Spleen (tissue), 7 donors: ENCODE data around the gene PSMD5.

Source experiments
- POLR2A ChIP-seq, 3 donors: fragments of 450-650 bp; IDR thresholded peaks; one replicate each; pipeline ENCODE4 v1.5.1; 2017; ENCODE audit warnings: antibody characterized with exemption in 3 of 3, mild to moderate bottlenecking in 1 of 3
- TF ChIP-seq, protein P1 (sequence below), 11 experiments: fragments of 200-600 bp in 7 of 11; fragments of 450-650 bp in 4 of 11; sonication (generic) in 4 of 11; IDR thresholded peaks in 8 of 11; conservative IDR thresholded peaks in 3 of 11; 1 replicate in 7 of 11; 2 replicates in 4 of 11; pipeline versions ENCODE4 v1.4.0 to v1.8.0; 2016 to 2021; ENCODE audit warnings: antibody characterized with exemption in 11 of 11, inconsistent platforms in 4 of 11, mild to moderate bottlenecking in 1 of 11
- donor health status: DM: no; HTN: no; CAD: no; lungs with moderate emphysema.
- donor health status: DM: no; HTN: no; CAD: no.
- donor health status: DM: no; HTN: no; CAD: no.

DNA sequence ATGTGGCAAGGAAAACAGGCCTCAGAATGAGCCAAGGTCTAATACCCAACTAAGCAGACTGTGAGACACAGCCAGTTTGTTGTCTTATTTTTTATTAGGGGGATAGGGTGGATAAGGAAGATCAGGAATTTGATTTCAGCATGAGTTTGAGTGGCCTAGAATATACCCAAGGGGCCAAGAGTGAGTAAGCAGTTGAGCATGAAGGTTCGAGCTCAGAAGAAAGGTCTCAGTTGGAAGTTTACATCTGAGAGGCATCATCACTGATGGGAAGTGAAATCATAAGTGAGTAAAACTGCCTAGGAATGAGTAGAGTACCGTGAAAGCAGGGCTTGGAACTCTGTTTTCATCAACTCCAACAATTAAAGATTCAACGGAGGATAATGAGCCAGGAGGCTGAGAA lies 12.6 kb downstream of the PSMD5 start:
- no peak for TF ChIP-seq POLR2A (IDR thresholded peaks at IDR 0.05)
- TF ChIP-seq, protein P1, sequence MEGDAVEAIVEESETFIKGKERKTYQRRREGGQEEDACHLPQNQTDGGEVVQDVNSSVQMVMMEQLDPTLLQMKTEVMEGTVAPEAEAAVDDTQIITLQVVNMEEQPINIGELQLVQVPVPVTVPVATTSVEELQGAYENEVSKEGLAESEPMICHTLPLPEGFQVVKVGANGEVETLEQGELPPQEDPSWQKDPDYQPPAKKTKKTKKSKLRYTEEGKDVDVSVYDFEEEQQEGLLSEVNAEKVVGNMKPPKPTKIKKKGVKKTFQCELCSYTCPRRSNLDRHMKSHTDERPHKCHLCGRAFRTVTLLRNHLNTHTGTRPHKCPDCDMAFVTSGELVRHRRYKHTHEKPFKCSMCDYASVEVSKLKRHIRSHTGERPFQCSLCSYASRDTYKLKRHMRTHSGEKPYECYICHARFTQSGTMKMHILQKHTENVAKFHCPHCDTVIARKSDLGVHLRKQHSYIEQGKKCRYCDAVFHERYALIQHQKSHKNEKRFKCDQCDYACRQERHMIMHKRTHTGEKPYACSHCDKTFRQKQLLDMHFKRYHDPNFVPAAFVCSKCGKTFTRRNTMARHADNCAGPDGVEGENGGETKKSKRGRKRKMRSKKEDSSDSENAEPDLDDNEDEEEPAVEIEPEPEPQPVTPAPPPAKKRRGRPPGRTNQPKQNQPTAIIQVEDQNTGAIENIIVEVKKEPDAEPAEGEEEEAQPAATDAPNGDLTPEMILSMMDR (IDR thresholded peaks at IDR 0.05 in 8 of 11, conservative IDR thresholded peaks at IDR 0.05 in 3 of 11), result no peak
